Common myeloid progenitor, CD34-positive (primary cell): ENCODE results near the gene AUTS2.

ENCODE experiments used
- CTCF ChIA-PET: fragments of 350-600 bp; sonication (Branson Sonifier 250); formaldehyde crosslinking; loops from one replicate; lab custom pipeline; 2021; ENCODE audit warnings: antibody characterized with exemption; lab: Charles Lee
- POLR2A ChIA-PET: fragments of 350-600 bp; sonication (Branson Sonifier 250); formaldehyde crosslinking; loops from one replicate; lab custom pipeline; 2021; ENCODE audit warnings: antibody characterized with exemption; lab: Charles Lee
- DNase-seq, 3 donors: peaks; one replicate each; pipeline versions ENCODE4 v3.0.0 to v3.0.0-alpha.2; 2013
- H3K27ac ChIP-seq, 2 experiments: 1 replicate in 1 of 2; 2 replicates in 1 of 2; pipeline ENCODE4 v1.7.0; 2013; ENCODE audit warnings: inconsistent platforms in 2 of 2, low read length in 2 of 2, mild to moderate bottlenecking in 2 of 2, low read depth in 1 of 2, moderate library complexity in 1 of 2; ENCODE audit not compliant: severe bottlenecking in 2 of 2, insufficient read depth in 1 of 2, poor library complexity in 1 of 2
- H3K27me3 ChIP-seq, 5 experiments: replicated peaks in 2 of 5; 1 replicate in 3 of 5; 2 replicates in 2 of 5; pipeline versions ENCODE4 v1.6.1 to v1.7.0; 2013; ENCODE audit warnings: low read length in 4 of 5, mild to moderate bottlenecking in 2 of 5, moderate library complexity in 2 of 5, inconsistent platforms in 1 of 5; ENCODE audit not compliant: insufficient read depth in 5 of 5, control insufficient read depth in 4 of 5
- H3K36me3 ChIP-seq, 4 experiments: 1 replicate in 2 of 4; 2 replicates in 2 of 4; pipeline versions ENCODE4 v1.6.1 to v1.7.0; 2013; ENCODE audit warnings: low read length in 3 of 4, control low read depth in 1 of 4, mild to moderate bottlenecking in 1 of 4; ENCODE audit not compliant: control insufficient read depth in 4 of 4, insufficient read depth in 4 of 4
- H3K4me1 ChIP-seq, 4 experiments: 1 replicate in 3 of 4; 2 replicates in 1 of 4; pipeline versions ENCODE4 v1.6.1 to v1.7.1; 2013; ENCODE audit warnings: low read length in 3 of 4, mild to moderate bottlenecking in 3 of 4, control low read depth in 1 of 4, inconsistent platforms in 1 of 4, moderate library complexity in 1 of 4; ENCODE audit not compliant: control insufficient read depth in 4 of 4, insufficient read depth in 4 of 4; ENCODE audit errors: control extremely low read depth in 1 of 4
- H3K4me3 ChIP-seq, 7 experiments: 1 replicate in 4 of 7; 2 replicates in 3 of 7; pipeline versions ENCODE4 v1.5.1 to v1.7.0; 2013; ENCODE audit warnings: mild to moderate bottlenecking in 7 of 7, low read length in 6 of 7, moderate library complexity in 6 of 7, inconsistent platforms in 2 of 7, low read depth in 2 of 7, control low read depth in 1 of 7; ENCODE audit not compliant: insufficient read depth in 4 of 7, control insufficient read depth in 1 of 7; ENCODE audit errors: extremely low read depth in 1 of 7
- H3K9me3 ChIP-seq, 5 experiments: 1 replicate in 4 of 5; 2 replicates in 1 of 5; pipeline versions ENCODE4 v1.6.1 to v1.7.1; 2013; ENCODE audit warnings: low read length in 4 of 5, mild to moderate bottlenecking in 2 of 5, inconsistent platforms in 1 of 5, low read depth in 1 of 5, moderate library complexity in 1 of 5; ENCODE audit not compliant: control insufficient read depth in 4 of 5, insufficient read depth in 2 of 5; ENCODE audit errors: control extremely low read depth in 1 of 5
- WGBS: methylation state at CpG from one replicate; pipeline ENCODE4 v1.1.5; 2013; ENCODE audit not compliant: insufficient coverage; 5-methylcytosine and 5-hydroxymethylcytosine counted together

Gene AUTS2

DNA sequence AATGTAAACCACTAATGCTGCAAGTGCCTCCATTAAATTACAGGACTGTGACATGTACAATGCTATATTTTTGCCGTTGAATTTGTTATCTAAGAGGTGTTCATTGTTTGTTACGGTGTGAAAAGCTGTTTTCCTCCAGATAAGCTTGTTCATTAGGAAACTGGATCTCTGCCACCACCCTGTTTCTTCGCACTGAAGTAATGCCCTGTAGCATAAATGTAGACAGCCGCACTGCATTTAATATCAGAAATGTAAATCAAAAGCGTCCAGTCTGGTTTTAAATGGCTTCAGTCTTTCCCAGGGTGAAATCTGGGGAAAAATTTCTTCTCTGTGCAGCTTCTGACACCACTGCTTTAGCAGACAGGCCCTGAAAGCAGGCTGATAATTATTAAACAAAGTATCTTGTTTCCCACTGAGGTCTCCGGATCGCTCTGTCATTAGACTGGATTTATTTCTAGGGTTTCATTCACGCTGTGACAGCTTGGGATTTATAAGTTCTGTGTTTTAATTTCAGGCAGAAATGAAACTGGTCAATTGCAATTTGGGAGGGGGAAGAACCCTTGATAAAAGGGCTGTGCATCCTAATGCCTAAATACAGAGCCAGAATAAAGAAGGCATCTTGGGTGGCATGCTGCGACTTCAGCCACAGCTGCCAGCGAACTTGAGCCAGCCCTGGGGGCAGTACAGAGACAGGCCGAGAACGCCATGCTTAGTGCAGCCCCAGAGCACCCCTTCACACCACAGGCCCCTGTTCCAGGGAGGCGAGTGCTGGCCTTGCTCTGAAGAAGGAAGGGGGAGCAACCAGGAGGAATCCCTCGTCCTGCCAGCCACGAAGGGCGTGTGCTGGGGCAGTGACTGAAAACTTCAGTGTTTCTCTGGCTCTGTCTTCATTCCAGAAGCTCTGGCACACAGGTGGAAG is 985.9 kb downstream of the AUTS2 start:
- Histone ChIP-seq H3K9me3 (no peaks in the 10 kb centered on the region), H3K4me1 (no peaks in the 10 kb centered on the region), H3K4me3 (no peak overlapping the region), H3K27me3 (no peaks in the 10 kb centered on the region), H3K27ac (no peak overlapping the region), H3K36me3 (peaks cover 0 to 2% (median under 1%) of the 10 kb centered on the region in 4 experiments)
- POLR2A ChIA-PET = no interaction called here
- peak; percentile 22 to 68 (median 34) for DNase-seq
- 85% methylated on average over 13 of the region's 16 CpGs for WGBS
- CTCF ChIA-PET = interaction anchor here (0.6 to 0.9 kb wide), 2 partner anchors 12 to 532 kb away, joined by 3 read pairs; no protein-coding TSS in a partner anchor

DNA sequence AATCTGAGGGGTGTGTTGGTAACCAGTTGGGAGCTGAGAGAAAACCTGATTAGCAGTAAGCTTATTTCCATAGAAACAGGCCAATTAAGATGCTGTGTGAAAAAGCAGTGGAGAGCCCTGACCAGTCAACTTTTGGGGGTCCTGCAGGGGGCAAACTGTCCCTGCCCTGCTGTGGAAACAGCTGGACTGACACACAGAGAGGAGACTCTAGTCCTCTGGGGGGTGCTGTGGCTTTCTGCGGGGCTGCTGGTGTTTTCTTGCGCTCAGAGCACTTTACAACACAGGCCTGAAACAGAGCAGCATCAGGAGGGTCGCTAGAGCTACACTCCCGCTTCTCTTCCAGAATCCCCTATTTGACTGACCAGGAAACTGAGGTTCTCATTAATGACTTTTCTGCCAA is 986.8 kb downstream of the AUTS2 start:
- CTCF ChIA-PET = no interaction called here
- H3K27me3 ChIP-seq = no peaks in the 10 kb centered on the region
- 95% methylated on average over 3 of the region's 4 CpGs for WGBS
- no peaks in the 10 kb centered on the region for H3K4me1 ChIP-seq
- H3K36me3 ChIP-seq = peaks cover 0 to 2% (median 0%) of the 10 kb centered on the region in 4 experiments
- no peak overlapping the region for H3K27ac ChIP-seq
- DNase-seq = no peak
- H3K4me3 ChIP-seq = no peak overlapping the region
- POLR2A ChIA-PET = no interaction called here
- no peaks in the 10 kb centered on the region for H3K9me3 ChIP-seq

DNA sequence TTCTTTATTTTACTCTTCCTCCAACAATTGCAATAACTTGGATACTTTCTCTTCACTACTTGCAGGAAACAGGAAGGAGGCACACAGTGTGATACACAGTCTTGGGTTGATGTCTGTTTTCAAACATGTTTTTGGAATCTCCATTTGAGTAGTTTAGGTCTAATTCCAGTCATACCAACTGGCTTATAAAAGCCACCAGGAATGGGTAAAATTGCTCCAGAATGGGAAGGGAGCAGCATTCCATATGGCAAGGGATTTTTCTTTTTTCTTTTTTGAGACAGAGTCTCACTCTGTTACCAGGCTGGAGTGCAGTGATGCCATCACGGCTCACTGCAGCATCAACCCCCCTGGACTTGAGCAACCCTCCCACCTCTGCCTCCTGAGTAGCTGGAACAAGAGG is 988.5 kb downstream of the AUTS2 start:
- ChIA-PET CTCF (no interaction called here), POLR2A (no interaction called here)
- H3K36me3 ChIP-seq = peaks cover 0 to 2% (median 0%) of the 10 kb centered on the region in 4 experiments
- no peaks in the 10 kb centered on the region for H3K4me1 ChIP-seq
- no peak overlapping the region for H3K4me3 ChIP-seq
- WGBS = 100% methylated on average over 1 of the region's 1 CpG
- no peaks in the 10 kb centered on the region for H3K9me3 ChIP-seq
- no peaks in the 10 kb centered on the region for H3K27me3 ChIP-seq
- no peak overlapping the region for H3K27ac ChIP-seq
- DNase-seq = no peak

DNA sequence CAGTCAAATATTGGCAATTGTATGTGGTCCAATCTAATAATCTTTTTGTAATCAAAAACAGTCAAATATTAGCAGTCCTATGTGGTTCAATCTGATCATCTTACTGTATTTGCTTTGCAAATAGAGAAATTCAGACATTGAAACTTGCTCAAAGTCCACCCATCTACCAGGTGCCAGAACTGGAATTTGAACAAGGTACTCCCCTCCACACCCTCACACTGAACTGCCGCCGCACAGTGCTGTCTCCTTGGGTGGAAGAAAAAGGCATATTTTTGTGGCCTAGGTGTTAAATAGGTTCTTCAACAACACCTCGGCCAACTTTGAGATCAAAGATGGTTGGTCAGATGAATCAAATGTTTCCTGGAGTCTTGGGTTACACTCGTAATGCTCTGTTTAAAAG is 989.5 kb downstream of the AUTS2 start:
- H3K9me3 ChIP-seq = no peaks in the 10 kb centered on the region
- no peaks in the 10 kb centered on the region for H3K27me3 ChIP-seq
- WGBS = 67% methylated on average over 2 of the region's 4 CpGs
- no peaks in the 10 kb centered on the region for H3K4me1 ChIP-seq
- CTCF ChIA-PET = no interaction called here
- DNase-seq = no peak
- no peak overlapping the region for H3K4me3 ChIP-seq
- POLR2A ChIA-PET = no interaction called here
- peaks cover 0 to 2% (median 0%) of the 10 kb centered on the region in 4 experiments for H3K36me3 ChIP-seq
- H3K27ac ChIP-seq = no peak overlapping the region

DNA sequence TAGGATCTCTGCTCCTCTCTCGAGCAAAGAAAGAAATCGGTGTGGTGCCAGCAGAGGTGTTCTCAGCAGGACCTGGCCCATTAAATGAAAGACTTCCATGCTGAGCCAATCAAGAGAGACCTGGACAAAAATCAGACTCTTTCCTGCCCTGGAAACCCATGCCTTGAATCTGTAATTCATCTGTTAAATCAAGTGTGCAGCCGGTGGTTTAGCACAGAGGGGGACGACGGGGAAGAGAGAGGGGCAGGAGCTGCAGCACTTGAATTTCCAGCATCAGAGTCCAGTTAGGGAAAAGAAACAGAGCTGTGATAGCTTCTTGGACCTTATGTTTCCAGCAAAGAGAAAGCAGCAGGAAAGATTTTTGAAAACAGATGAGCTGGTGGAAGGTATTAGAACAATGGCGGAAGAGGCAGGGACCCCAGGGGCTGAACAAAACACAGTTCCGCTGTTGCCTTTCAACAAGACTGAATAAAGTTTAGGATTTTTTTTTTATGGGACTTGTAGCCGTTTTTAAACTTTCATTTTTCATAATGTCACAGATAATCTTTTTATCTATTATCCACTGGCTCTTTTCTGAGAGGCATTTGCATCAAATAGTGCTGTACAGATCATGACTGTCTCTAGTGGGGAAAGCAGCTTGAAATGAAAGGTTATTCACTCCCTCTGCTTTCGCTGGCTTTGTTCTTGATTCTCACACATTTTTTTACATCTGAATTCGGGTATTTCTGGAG is 990.1 kb downstream of the AUTS2 start:
- Histone ChIP-seq H3K4me3 (no peak overlapping the region), H3K4me1 (no peaks in the 10 kb centered on the region), H3K36me3 (peaks cover 0 to 2% (median 0%) of the 10 kb centered on the region in 4 experiments), H3K27ac (no peak overlapping the region), H3K9me3 (no peaks in the 10 kb centered on the region), H3K27me3 (peaks cover 0 to 4% (median 0%) of the 10 kb centered on the region in 5 experiments)
- POLR2A ChIA-PET = no interaction called here
- CTCF ChIA-PET = interaction anchor here (1.1 kb wide), 1 partner anchor 17 kb away, joined by 3 read pairs; no protein-coding TSS in a partner anchor
- WGBS = 98% methylated on average over 8 of the region's 10 CpGs
- no peak for DNase-seq

DNA sequence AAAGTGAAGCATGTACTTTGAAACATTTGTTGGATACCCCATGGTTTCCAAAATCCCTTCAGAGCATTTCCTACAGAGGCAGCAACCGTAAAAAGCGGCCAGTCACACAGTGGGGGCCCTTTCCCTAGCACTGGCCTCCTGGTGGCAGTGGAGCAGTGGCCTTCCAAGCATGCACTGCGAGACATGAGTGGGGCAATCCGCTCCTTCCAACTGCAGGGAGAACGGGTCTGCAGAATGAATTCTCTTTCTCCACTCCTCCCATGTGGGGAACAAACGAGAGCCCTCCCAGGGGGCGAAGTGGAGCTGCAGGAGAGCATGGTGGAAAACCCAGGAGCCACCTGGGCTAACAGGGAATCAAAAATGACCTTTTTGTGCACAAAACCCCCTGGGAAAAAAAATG is 990.7 kb downstream of the AUTS2 start:
- Histone ChIP-seq H3K27me3 (peaks cover 0 to 7% (median 2%) of the 10 kb centered on the region in 5 experiments), H3K36me3 (peaks cover 0 to 2% (median 0%) of the 10 kb centered on the region in 4 experiments), H3K27ac (no peak overlapping the region), H3K4me3 (no peak overlapping the region), H3K4me1 (no peaks in the 10 kb centered on the region), H3K9me3 (no peaks in the 10 kb centered on the region)
- 95% methylated on average over 4 of the region's 7 CpGs for WGBS
- no peak for DNase-seq
- ChIA-PET POLR2A (no interaction called here), CTCF (interaction anchor here (1.1 kb wide), 1 partner anchor 17 kb away, joined by 3 read pairs; no protein-coding TSS in a partner anchor)
